ENCODE measurements around the gene ATG14. TPM values are rescaled to one million over a fixed set of nuclear protein-coding genes. Genes with fewer than 3 reads are reported as not detected.
A peak's percentile ranks its signal among the peaks of the same experiment; 100 is the strongest.
"Not testable (repeated sequence)": the region's sequence is repeated elsewhere in the genome, so short reads cannot be mapped to it uniquely, and the experiment has no call there.

Gene ATG14
- total RNA-seq, result 10 to 100 TPM; 14.8 to 24.9 (median 17.2) TPM

GRCh38 chr14:55411426-55412389, at the start of gene ATG14:
TSS of gene ATG14 (minus strand) at chr14:55411830. CDS start at chr14:55411822, 8 bp downstream.
- peak within 1 kb of the TSS; percentile 91 for H3K4me3 ChIP-seq (ENCODE audit: low read depth, poor library complexity, severe bottlenecking)
- WGBS, 2 donors, result 2 to 4% methylated on average over 30 to 55 of the region's 57 CpGs
- intact Hi-C loops (cut with DNase I; ENCODE audit: low total_unique reads), result no loop called here
- TF ChIP-seq CTCF (IDR thresholded peaks at IDR 0.05), result no peak
- TF ChIP-seq POLR2A (IDR thresholded peaks at IDR 0.05), result peak in 1 of 2 donors; percentile 33
- DNase-seq (ENCODE audit: low spot score in 2 of 2), result peak; percentile 86 to 97

GRCh38 chr14:55458800-55459515, 47.3 kb upstream of the ATG14 start:
- intact Hi-C loops (cut with DNase I; ENCODE audit: low total_unique reads), result no loop called here
- 68 to 69% methylated on average over 9 of the region's 9 CpGs for WGBS, 2 donors
- no peak overlapping the region for H3K4me3 ChIP-seq (ENCODE audit: low read depth, poor library complexity, severe bottlenecking)
- no peak for DNase-seq (ENCODE audit: low spot score in 2 of 2)
- TF ChIP-seq POLR2A (IDR thresholded peaks at IDR 0.05) (no peak), CTCF (IDR thresholded peaks at IDR 0.05) (no peak)

- intact Hi-C loops (cut with DNase I; ENCODE audit: low total_unique reads), result no loop called here
- 84 to 92% methylated on average over 6 of the region's 6 CpGs for WGBS, 2 donors
- no peak overlapping the region for H3K4me3 ChIP-seq (ENCODE audit: low read depth, poor library complexity, severe bottlenecking)
- no peak for DNase-seq (ENCODE audit: low spot score in 2 of 2)
- TF ChIP-seq CTCF (IDR thresholded peaks at IDR 0.05) (no peak), POLR2A (IDR thresholded peaks at IDR 0.05) (no peak)
Measured at GRCh38 chr14:55457496-55457895, 45.9 kb upstream of the ATG14 start.

- 95 to 97% methylated on average over 12 to 14 of the region's 34 CpGs for WGBS, 2 donors
- H3K4me3 ChIP-seq (ENCODE audit: low read depth, poor library complexity, severe bottlenecking); DNase-seq (ENCODE audit: low spot score in 2 of 2); intact Hi-C loops (cut with DNase I; ENCODE audit: low total_unique reads): not testable (repeated sequence)
Measured at GRCh38 chr14:55456411-55456810, 44.8 kb upstream of the ATG14 start.

- TF ChIP-seq CTCF (IDR thresholded peaks at IDR 0.05), result no peak
- TF ChIP-seq POLR2A (IDR thresholded peaks at IDR 0.05), result no peak
- WGBS, 2 donors, result 24 to 27% methylated on average over 13 of the region's 13 CpGs
- no peak overlapping the region for H3K4me3 ChIP-seq (ENCODE audit: low read depth, poor library complexity, severe bottlenecking)
- no peak for DNase-seq (ENCODE audit: low spot score in 2 of 2)
- intact Hi-C loops (cut with DNase I; ENCODE audit: low total_unique reads), result no loop called here
Measured at GRCh38 chr14:55454264-55455002, 42.8 kb upstream of the ATG14 start.
